DMS153 (cell line): ENCODE measurements around the gene SH3BGRL3.
"Not testable (repeated sequence)": the region's sequence is repeated elsewhere in the genome, so short reads cannot be mapped to it uniquely, and the experiment has no call there.

Experiments used
- DNase-seq: peaks from one replicate; lab custom pipeline; 2025; lab: John Stamatoyannopoulos, UW

The SH3BGRL3 gene

GRCh38 chr1:26317146-26317545 is 37.3 kb downstream of the SH3BGRL3 start:
- DNase-seq: no peak

GRCh38 chr1:26317612-26318337 is 37.9 kb downstream of the SH3BGRL3 start, which contains the start of gene CD52:
CD52 (plus strand) TSS chr1:26317958; CDS start chr1:26318018, 60 bp downstream.
- DNase-seq: no peak

GRCh38 chr1:26318338-26319064 is 38.6 kb downstream of the SH3BGRL3 start:
- DNase-seq: no peak

GRCh38 chr1:26320896-26321295 is 41.0 kb downstream of the SH3BGRL3 start:
- no peak for DNase-seq

GRCh38 chr1:26321315-26322041 is 41.6 kb downstream of the SH3BGRL3 start:
- DNase-seq: peak; percentile 74

- no peak for DNase-seq
Observed at GRCh38 chr1:26322042-26322331, 42.1 kb downstream of the SH3BGRL3 start.

GRCh38 chr1:26323382-26323781 is 43.5 kb downstream of the SH3BGRL3 start:
- DNase-seq: no peak

- DNase-seq: no peak
Observed at GRCh38 chr1:26324550-26324949, 44.7 kb downstream of the SH3BGRL3 start.

- DNase-seq: peak; percentile 85
Observed at GRCh38 chr1:26327956-26328362, 48.1 kb downstream of the SH3BGRL3 start.

- DNase-seq: no peak
Observed at GRCh38 chr1:26328597-26328996, 48.7 kb downstream of the SH3BGRL3 start.

- not testable (repeated sequence) for DNase-seq
Observed at GRCh38 chr1:26329380-26329779, 49.5 kb downstream of the SH3BGRL3 start.

GRCh38 chr1:26330276-26330675 is 50.4 kb downstream of the SH3BGRL3 start:
- no peak for DNase-seq
